HG03558 (cell line): ENCODE data around the gene SYNJ1.
"Not testable (repeated sequence)": the region's sequence is repeated elsewhere in the genome, so short reads cannot be mapped to it uniquely, and the experiment has no call there.

Experiments used
- ATAC-seq: cut with Tn5 transposase; IDR thresholded peaks from one replicate; pipeline ENCODE4 v1.9.1; 2021; ENCODE audit warnings: moderate number of reproducible peaks; ENCODE audit not compliant: unreplicated experiment; ENCODE audit errors: extremely low read depth

SYNJ1 gene

GRCh38 chr21:32741336-32741735 lies 13.5 kb upstream of the SYNJ1 start:
- no peak for ATAC-seq

GRCh38 chr21:32739946-32740345 lies 12.1 kb upstream of the SYNJ1 start:
- ATAC-seq: no peak

- ATAC-seq: not testable (repeated sequence)
These were observed 8.3 kb upstream of the SYNJ1 start for GRCh38 chr21:32736083-32736482.

- ATAC-seq: no peak
These were observed 7.7 kb upstream of the SYNJ1 start for GRCh38 chr21:32735524-32735923.

GRCh38 chr21:32733990-32734613 lies 6.3 kb upstream of the SYNJ1 start:
- ATAC-seq: no peak

GRCh38 chr21:32733356-32733755 lies 5.5 kb upstream of the SYNJ1 start:
- ATAC-seq: no peak

GRCh38 chr21:32732544-32732943 lies 4.7 kb upstream of the SYNJ1 start:
- ATAC-seq: no peak

GRCh38 chr21:32728848-32729247 lies 1.0 kb upstream of the SYNJ1 start:
- ATAC-seq: no peak

GRCh38 chr21:32728456-32728839 lies 635 bp upstream of the SYNJ1 start:
- ATAC-seq: no peak

- no peak for ATAC-seq
These were observed 750 bp downstream of the SYNJ1 start for GRCh38 chr21:32726839-32727686.

- no peak for ATAC-seq
These were observed 8.7 kb downstream of the SYNJ1 start for GRCh38 chr21:32719085-32719484.

- no peak for ATAC-seq
These were observed 9.9 kb downstream of the SYNJ1 start for GRCh38 chr21:32717851-32718316.

- no peak for ATAC-seq
These were observed 11.3 kb downstream of the SYNJ1 start for GRCh38 chr21:32716486-32716885.

GRCh38 chr21:32713726-32714125 lies 14.1 kb downstream of the SYNJ1 start:
- no peak for ATAC-seq

GRCh38 chr21:32712641-32713040 lies 15.2 kb downstream of the SYNJ1 start:
- ATAC-seq: no peak

GRCh38 chr21:32712043-32712442 lies 15.8 kb downstream of the SYNJ1 start:
- no peak for ATAC-seq

- ATAC-seq: no peak
These were observed 16.8 kb downstream of the SYNJ1 start for GRCh38 chr21:32710987-32711386.

- ATAC-seq: no peak
These were observed 17.6 kb downstream of the SYNJ1 start for GRCh38 chr21:32710069-32710784.

GRCh38 chr21:32708069-32708468 lies 19.7 kb downstream of the SYNJ1 start:
- no peak for ATAC-seq

GRCh38 chr21:32705901-32706300 lies 21.9 kb downstream of the SYNJ1 start:
- no peak for ATAC-seq

- no peak for ATAC-seq
These were observed 22.7 kb downstream of the SYNJ1 start for GRCh38 chr21:32705139-32705538.
